CD14-positive monocyte (primary cell): ENCODE results near the gene WIPF3. TPM values are rescaled to one million over a fixed set of nuclear protein-coding genes. Genes with fewer than 3 reads are reported as not detected.

Source experiments
- DNase-seq, 3 donors: peaks; one replicate each; pipeline ENCODE4 v3.0.0-alpha.2; 2011 to 2022
- H2AFZ ChIP-seq: 2 replicates; pipeline ENCODE4 v1.6.0; 2012; ENCODE audit warnings: mild to moderate bottlenecking, low read depth, low read length, inconsistent platforms; ENCODE audit not compliant: insufficient read depth, poor library complexity, severe bottlenecking
- H3K27ac ChIP-seq, 2 donors: 1 replicate in 1 of 2; 2 replicates in 1 of 2; pipeline ENCODE4 v1.5.1; 2012 to 2013; ENCODE audit warnings: low read length in 2 of 2, control low read depth in 1 of 2, inconsistent platforms in 1 of 2, low read depth in 1 of 2, mild to moderate bottlenecking in 1 of 2
- H3K27me3 ChIP-seq, 2 donors: one replicate each; pipeline versions ENCODE4 v1.6.0 to v1.6.1; 2011 to 2013; ENCODE audit warnings: low read length in 2 of 2; ENCODE audit not compliant: control insufficient read depth in 2 of 2, insufficient read depth in 2 of 2
- H3K36me3 ChIP-seq, 2 donors: replicated peaks in 1 of 2; 1 replicate in 1 of 2; 2 replicates in 1 of 2; pipeline versions ENCODE4 v1.5.1 to v1.6.1; 2012 to 2013; ENCODE audit warnings: low read length in 2 of 2, control low read depth in 1 of 2, inconsistent platforms in 1 of 2, mild to moderate bottlenecking in 1 of 2; ENCODE audit not compliant: insufficient read depth in 2 of 2, control insufficient read depth in 1 of 2
- H3K4me1 ChIP-seq, 2 donors: 1 replicate in 1 of 2; 2 replicates in 1 of 2; pipeline versions ENCODE4 v1.5.1 to v1.6.1; 2012 to 2013; ENCODE audit warnings: low read length in 2 of 2, control low read depth in 1 of 2, inconsistent platforms in 1 of 2, mild to moderate bottlenecking in 1 of 2, moderate library complexity in 1 of 2; ENCODE audit not compliant: insufficient read depth in 2 of 2, control insufficient read depth in 1 of 2
- H3K4me2 ChIP-seq: replicated peaks from 2 replicates; pipeline ENCODE3; 2012; ENCODE audit warnings: low read length, moderate library complexity, mild to moderate bottlenecking; ENCODE audit not compliant: poor library complexity, severe bottlenecking; ENCODE audit errors: extremely low read depth
- H3K4me3 ChIP-seq, 3 experiments: fragments of 200-600 bp in 1 of 3; sonication (generic) in 1 of 3; replicated peaks in 1 of 3; 1 replicate in 2 of 3; 2 replicates in 1 of 3; pipeline ENCODE4 v1.5.1; 2011 to 2013; ENCODE audit warnings: low read length in 3 of 3, mild to moderate bottlenecking in 3 of 3, control low read depth in 2 of 3, low read depth in 2 of 3, inconsistent platforms in 1 of 3, moderate library complexity in 1 of 3
- H3K79me2 ChIP-seq: 2 replicates; pipeline ENCODE4 v1.6.0; 2012; ENCODE audit warnings: mild to moderate bottlenecking, control low read depth, inconsistent platforms, low read length, moderate library complexity; ENCODE audit not compliant: insufficient read depth
- H3K9ac ChIP-seq: 2 replicates; pipeline ENCODE4 v1.6.0; 2017; ENCODE audit warnings: low read length, mild to moderate bottlenecking; ENCODE audit not compliant: insufficient read depth, poor library complexity, severe bottlenecking
- H3K9me3 ChIP-seq, 2 donors: replicated peaks in 1 of 2; 1 replicate in 1 of 2; 2 replicates in 1 of 2; pipeline versions ENCODE4 v1.5.1 to v1.6.1; 2012 to 2013; ENCODE audit warnings: low read length in 2 of 2, control low read depth in 1 of 2; ENCODE audit not compliant: control insufficient read depth in 1 of 2, insufficient read depth in 1 of 2
- H4K20me1 ChIP-seq: 2 replicates; pipeline ENCODE4 v1.6.0; 2012; ENCODE audit warnings: mild to moderate bottlenecking, low read length, control low read depth, moderate library complexity; ENCODE audit not compliant: insufficient read depth
- H3K27ac Mint-ChIP-seq, 7 donors: one replicate each; pipeline ENCODE4 v1.8.0; 2020; ENCODE audit warnings: mild to moderate bottlenecking in 7 of 7, mixed read lengths in 7 of 7, moderate library complexity in 6 of 7, inconsistent platforms in 2 of 7
- H3K27me3 Mint-ChIP-seq, 3 donors: one replicate each; pipeline ENCODE4 v1.8.0; 2021 to 2022; ENCODE audit warnings: low read depth in 3 of 3, mild to moderate bottlenecking in 3 of 3, mixed read lengths in 3 of 3, moderate library complexity in 3 of 3, inconsistent platforms in 1 of 3
- H3K36me3 Mint-ChIP-seq, 2 donors: one replicate each; pipeline ENCODE4 v1.8.0; 2020; ENCODE audit warnings: mixed read lengths in 2 of 2, inconsistent platforms in 1 of 2, mild to moderate bottlenecking in 1 of 2
- H3K4me1 Mint-ChIP-seq: one replicate; pipeline ENCODE4 v1.8.0; 2020; ENCODE audit warnings: mild to moderate bottlenecking, mixed read lengths
- H3K4me3 Mint-ChIP-seq, 2 donors: one replicate each; pipeline ENCODE4 v1.8.0; 2020; ENCODE audit warnings: mild to moderate bottlenecking in 2 of 2, mixed read lengths in 2 of 2, moderate library complexity in 1 of 2
- H3K9me3 Mint-ChIP-seq, 7 donors: one replicate each; pipeline ENCODE4 v1.8.0; 2020 to 2022; ENCODE audit warnings: mixed read lengths in 7 of 7, mild to moderate bottlenecking in 6 of 7, moderate library complexity in 6 of 7, inconsistent platforms in 2 of 7
- WGBS: methylation state at CpG from one replicate; pipeline ENCODE4 v1.1.5; 2013; ENCODE audit warnings: missing lambda C conversion rate; ENCODE audit not compliant: insufficient coverage; 5-methylcytosine and 5-hydroxymethylcytosine counted together
- intact Hi-C, 2 donors: fragments of 100-400 bp; cut with micrococcal nuclease; formaldehyde crosslinking; loops; one replicate each; pipeline versions ENCODE4 v1.15.0 to v1.15.1; 2023
- polyA plus RNA-seq, 3 donors: library from polyadenylated mRNA; depleted of rRNA in 1 of 3; unstranded in 2 of 3; stranded (reverse) in 1 of 3; fragments of 300-500 nt in 2 of 3; fragments of >200 nt in 1 of 3; fragmentation: Illumina TruSeq in 2 of 3; gene quantifications; 1 replicate in 2 of 3; 2 replicates in 1 of 3; pipeline ENCODE4 v1.2.3, GENCODE V29; 2012 to 2021
- TF ChIP-seq, protein P1 (sequence below): fragments of 200-600 bp; IDR thresholded peaks from one replicate; pipeline ENCODE4 v1.8.0; 2022; ENCODE audit warnings: antibody characterized with exemption, mild to moderate bottlenecking

WIPF3 gene
- polyA plus RNA-seq, 3 donors: not detected

- Histone ChIP-seq H3K4me1 (no peaks in the 10 kb centered on the region), H3K9ac (no peak overlapping the region), H3K4me2 (no peak overlapping the region), H3K4me3 (no peak overlapping the region), H3K27ac (no peak overlapping the region), H2AFZ (no peak overlapping the region), H3K36me3 (no peaks in the 10 kb centered on the region), H3K79me2 (no peaks in the 10 kb centered on the region), H3K9me3 (no peaks in the 10 kb centered on the region), H3K27me3 (peaks cover 0 to 3% of the 10 kb centered on the region in 2 donors), H4K20me1 (no peaks in the 10 kb centered on the region)
- H3K27ac Mint-ChIP-seq: no peak overlapping the region
- DNase-seq: no peak
- TF ChIP-seq, protein P1, sequence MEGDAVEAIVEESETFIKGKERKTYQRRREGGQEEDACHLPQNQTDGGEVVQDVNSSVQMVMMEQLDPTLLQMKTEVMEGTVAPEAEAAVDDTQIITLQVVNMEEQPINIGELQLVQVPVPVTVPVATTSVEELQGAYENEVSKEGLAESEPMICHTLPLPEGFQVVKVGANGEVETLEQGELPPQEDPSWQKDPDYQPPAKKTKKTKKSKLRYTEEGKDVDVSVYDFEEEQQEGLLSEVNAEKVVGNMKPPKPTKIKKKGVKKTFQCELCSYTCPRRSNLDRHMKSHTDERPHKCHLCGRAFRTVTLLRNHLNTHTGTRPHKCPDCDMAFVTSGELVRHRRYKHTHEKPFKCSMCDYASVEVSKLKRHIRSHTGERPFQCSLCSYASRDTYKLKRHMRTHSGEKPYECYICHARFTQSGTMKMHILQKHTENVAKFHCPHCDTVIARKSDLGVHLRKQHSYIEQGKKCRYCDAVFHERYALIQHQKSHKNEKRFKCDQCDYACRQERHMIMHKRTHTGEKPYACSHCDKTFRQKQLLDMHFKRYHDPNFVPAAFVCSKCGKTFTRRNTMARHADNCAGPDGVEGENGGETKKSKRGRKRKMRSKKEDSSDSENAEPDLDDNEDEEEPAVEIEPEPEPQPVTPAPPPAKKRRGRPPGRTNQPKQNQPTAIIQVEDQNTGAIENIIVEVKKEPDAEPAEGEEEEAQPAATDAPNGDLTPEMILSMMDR: no peak
- intact Hi-C loops: no loop called here
- no peaks in the 10 kb centered on the region for H3K36me3 Mint-ChIP-seq
- peaks cover 0 to 8% (median 2%) of the 10 kb centered on the region in 3 donors for H3K27me3 Mint-ChIP-seq
- WGBS: 100% methylated on average over 2 of the region's 7 CpGs
- H3K9me3 Mint-ChIP-seq: peaks cover 0 to 3% (median 0%) of the 10 kb centered on the region in 7 donors
- peaks cover 2% of the 10 kb centered on the region for H3K4me1 Mint-ChIP-seq
- H3K4me3 Mint-ChIP-seq: peak overlapping the region in 1 of 2 donors; percentile 27
These were observed 19.6 kb downstream of the WIPF3 start for GRCh38 chr7:29825775-29826529.

DNA sequence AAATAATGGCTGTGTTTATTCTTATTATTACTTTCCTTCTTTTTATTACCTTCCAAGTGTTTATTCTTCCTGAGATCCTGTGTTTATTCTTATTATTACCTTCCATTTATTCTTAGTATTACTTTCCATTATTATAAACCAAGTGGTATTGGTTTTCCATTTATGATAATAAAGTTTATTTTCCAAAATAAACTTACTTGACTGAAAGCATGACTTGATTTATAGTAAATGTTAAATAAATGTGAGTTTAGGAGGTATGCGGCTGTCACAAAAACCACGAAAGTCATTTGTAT, 20.2 kb downstream of the WIPF3 start:
- Mint-ChIP-seq H3K4me3 (no peak overlapping the region), H3K27ac (no peak overlapping the region), H3K36me3 (no peaks in the 10 kb centered on the region), H3K27me3 (peaks cover 0 to 8% (median 0%) of the 10 kb centered on the region in 3 donors), H3K9me3 (peaks cover 0 to 4% (median under 1%) of the 10 kb centered on the region in 7 donors), H3K4me1 (peaks cover 2% of the 10 kb centered on the region)
- H3K79me2 ChIP-seq: no peaks in the 10 kb centered on the region
- no peak overlapping the region for H3K4me2 ChIP-seq
- H2AFZ ChIP-seq: no peak overlapping the region
- no peaks in the 10 kb centered on the region for H3K9me3 ChIP-seq
- no peak overlapping the region for H3K9ac ChIP-seq
- H3K36me3 ChIP-seq: no peaks in the 10 kb centered on the region
- no peaks in the 10 kb centered on the region for H3K4me1 ChIP-seq
- TF ChIP-seq, protein P1: no peak
- no CpG with 5 or more reads among the region's 2 CpGs for WGBS
- intact Hi-C loops: no loop called here
- H3K4me3 ChIP-seq: no peak overlapping the region
- peaks cover 0 to 3% of the 10 kb centered on the region in 2 donors for H3K27me3 ChIP-seq
- no peak for DNase-seq
- H4K20me1 ChIP-seq: no peaks in the 10 kb centered on the region
- H3K27ac ChIP-seq: no peak overlapping the region
